Measurements from ENCODE around the gene TIGD7. TPM values are rescaled to one million over a fixed set of nuclear protein-coding genes. Genes with fewer than 3 reads are reported as not detected.

TIGD7 gene
- total RNA-seq, 2 experiments from 2014 or later = 1.5 to 1.7 TPM

- H3K9me3 ChIP-seq (ENCODE audit: control insufficient read depth in 1 of 2, insufficient read depth in 1 of 2, low read length in 2 of 2) = no peaks in the 10 kb centered on the region
- Mint-ChIP-seq H3K9me3 (no peaks in the 10 kb centered on the region), H3K36me3 (ENCODE audit: low read depth) (no peaks in the 10 kb centered on the region), H3K27ac (no peak overlapping the region), H3K4me1 (ENCODE audit: low read depth) (no peaks in the 10 kb centered on the region), H3K4me3 (no peak overlapping the region), H3K27me3 (no peaks in the 10 kb centered on the region)
- no peak overlapping the region for H3K4me3 ChIP-seq (ENCODE audit: low read length)
- no peak overlapping the region for H3K27ac ChIP-seq (ENCODE audit: low read depth in 1 of 2, low read length in 2 of 2)
- peaks cover 0 to 2% of the 10 kb centered on the region in 2 experiments for H3K27me3 ChIP-seq (ENCODE audit: control insufficient read depth in 1 of 2, insufficient read depth in 2 of 2, low read length in 2 of 2)
- TF ChIP-seq CTCF (IDR thresholded peaks at IDR 0.05) = no peak
- H3K36me3 ChIP-seq (ENCODE audit: insufficient read depth, low read length) = no peaks in the 10 kb centered on the region
- ChIA-PET POLR2A (no interaction called here), CTCF (no interaction called here)
- no peak for ATAC-seq (ENCODE audit: poor library complexity)
- intact Hi-C loops (cut with DNase I, micrococcal nuclease) = no loop called here
- peaks cover 7% of the 10 kb centered on the region for H3K4me1 ChIP-seq (ENCODE audit: insufficient read depth, low read length)
- DNase-seq = no peak
These were observed 55.8 kb downstream of the TIGD7 start for GRCh38 chr16:3249451-3249850.

GRCh38 chr16:3249020-3249419 is 56.2 kb downstream of the TIGD7 start:
- ChIA-PET CTCF (no interaction called here), POLR2A (interaction anchor here (0.8 kb wide), 1 partner anchor 34 kb away, joined by 3 read pairs; no protein-coding TSS in a partner anchor)
- H3K27me3 ChIP-seq (ENCODE audit: control insufficient read depth in 1 of 2, insufficient read depth in 2 of 2, low read length in 2 of 2) = peaks cover 0 to 2% of the 10 kb centered on the region in 2 experiments
- Mint-ChIP-seq H3K4me3 (no peak overlapping the region), H3K27me3 (no peaks in the 10 kb centered on the region), H3K27ac (no peak overlapping the region), H3K36me3 (ENCODE audit: low read depth) (no peaks in the 10 kb centered on the region), H3K4me1 (ENCODE audit: low read depth) (no peaks in the 10 kb centered on the region), H3K9me3 (no peaks in the 10 kb centered on the region)
- intact Hi-C loops (cut with DNase I, micrococcal nuclease) = no loop called here
- no peaks in the 10 kb centered on the region for H3K36me3 ChIP-seq (ENCODE audit: insufficient read depth, low read length)
- H3K9me3 ChIP-seq (ENCODE audit: control insufficient read depth in 1 of 2, insufficient read depth in 1 of 2, low read length in 2 of 2) = no peaks in the 10 kb centered on the region
- H3K4me1 ChIP-seq (ENCODE audit: insufficient read depth, low read length) = peaks cover 7% of the 10 kb centered on the region
- no peak for DNase-seq
- ATAC-seq (ENCODE audit: poor library complexity) = no peak
- TF ChIP-seq CTCF (IDR thresholded peaks at IDR 0.05) = no peak
- H3K27ac ChIP-seq (ENCODE audit: low read depth in 1 of 2, low read length in 2 of 2) = no peak overlapping the region
- no peak overlapping the region for H3K4me3 ChIP-seq (ENCODE audit: low read length)

Other genes with a start within 250 kb of the TIGD7 start
- gene IL32, start 239.8 kb downstream of the TIGD7 start, total RNA-seq = 100 to 1,000 TPM; 378 to 383 TPM
- gene ZSCAN10, start 206.1 kb downstream of the TIGD7 start, total RNA-seq = under 1 TPM; 0.36 to 0.56 TPM
- gene ZNF205, start 192.8 kb downstream of the TIGD7 start, total RNA-seq = not detected
- 1 to 10 TPM; 1.6 to 2.2 TPM for gene ZNF213, start 170.4 kb downstream of the TIGD7 start, total RNA-seq
- gene OR1F1, start 117.2 kb downstream of the TIGD7 start, total RNA-seq = not detected
- 1 to 10 TPM; 7.0 to 7.2 TPM for gene ZNF200, start 70.3 kb downstream of the TIGD7 start, total RNA-seq
- under 1 TPM; 0.60 to 0.73 TPM for gene MEFV, start 48.8 kb downstream of the TIGD7 start, total RNA-seq
- gene ZNF263, start 21.9 kb downstream of the TIGD7 start, total RNA-seq = 10 to 100 TPM; 35.3 to 39.4 TPM
- gene ZNF75A, start 67 bp upstream of the TIGD7 start, total RNA-seq = 10 to 100 TPM; 41.7 to 42.2 TPM
- not detected for gene OR2C1, start 50.5 kb upstream of the TIGD7 start, total RNA-seq
- 1 to 10 TPM; 4.8 to 5.4 TPM for gene ZSCAN32, start 95.6 kb upstream of the TIGD7 start, total RNA-seq
- gene ZNF174, start 95.8 kb upstream of the TIGD7 start, total RNA-seq = 1 to 10 TPM; 5.6 to 5.7 TPM
- gene ZNF597, start 138.1 kb upstream of the TIGD7 start, total RNA-seq = 1 to 10 TPM; 2.3 to 2.5 TPM
- 10 to 100 TPM; 27.2 to 27.8 TPM for gene NAA60, start 138.2 kb upstream of the TIGD7 start, total RNA-seq
- gene C16orf90, start 190.1 kb upstream of the TIGD7 start, total RNA-seq = not detected
- 10 to 100 TPM; 12.0 to 14.2 TPM for gene CLUAP1, start 195.6 kb upstream of the TIGD7 start, total RNA-seq